SK-N-SH (cell line): Measurements from ENCODE around the gene TRAM2. TPM values are rescaled to one million over a fixed set of nuclear protein-coding genes. Genes with fewer than 3 reads are reported as not detected.

Source experiments
- CTCF ChIA-PET: fragments of 300-600, 350-600 bp; formaldehyde crosslinking; extraction: SDS; loops from one replicate; lab custom pipeline; 2021; lab: Yijun Ruan, JAX
- POLR2A ChIA-PET: fragments of 350-600 bp; sonication (Branson Sonifier 250); formaldehyde crosslinking; extraction: SDS; loops from one replicate; lab custom pipeline; 2020; ENCODE audit warnings: antibody characterized with exemption, inconsistent platforms; lab: Yijun Ruan, JAX
- DNase-seq: peaks from one replicate; pipeline ENCODE4 v3.0.0; 2012
- H2AFZ ChIP-seq: fragments of 200-600 bp; sonication (generic); 2 replicates; pipeline ENCODE4 v1.8.1; 2016; ENCODE audit warnings: antibody characterized with exemption, mild to moderate bottlenecking, low read depth
- H3F3A ChIP-seq: fragments of 200-600 bp; sonication (generic); replicated peaks from 2 replicates; pipeline ENCODE3; 2016; ENCODE audit warnings: antibody characterized with exemption, mild to moderate bottlenecking; ENCODE audit not compliant: insufficient read depth
- H3K27ac ChIP-seq, 2 experiments: fragments of 200-500 bp in 1 of 2; fragments of 200-600 bp in 1 of 2; sonication (Bioruptor generic) in 1 of 2; sonication (generic), shearing (Covaris generic) in 1 of 2; 2 replicates each; pipeline versions ENCODE4 v1.5.1 to v1.6.1; 2014 to 2016; ENCODE audit warnings: low read depth in 2 of 2, inconsistent platforms in 1 of 2, low read length in 1 of 2, mild to moderate bottlenecking in 1 of 2, mixed read lengths in 1 of 2
- H3K27me3 ChIP-seq: fragments of 200-600 bp; sonication (generic), shearing (Covaris generic); 2 replicates; pipeline ENCODE4 v1.6.1; 2016; ENCODE audit warnings: mixed run types; ENCODE audit not compliant: insufficient read depth
- H3K36me3 ChIP-seq, 2 experiments: fragments of 200-500 bp in 1 of 2; fragments of 200-600 bp in 1 of 2; sonication (Bioruptor generic) in 1 of 2; sonication (generic) in 1 of 2; replicated peaks in 1 of 2; 2 replicates each; pipeline versions ENCODE3 to v1.5.1; 2014 to 2016; ENCODE audit warnings: low read length in 1 of 2, mild to moderate bottlenecking in 1 of 2; ENCODE audit not compliant: insufficient read depth in 2 of 2, control insufficient read depth in 1 of 2
- H3K4me1 ChIP-seq, 2 experiments: fragments of 200-500 bp in 1 of 2; fragments of 200-600 bp in 1 of 2; sonication (Bioruptor generic) in 1 of 2; sonication (generic), shearing (Covaris generic) in 1 of 2; 2 replicates each; pipeline versions ENCODE4 v1.5.1 to v1.6.1; 2014 to 2016; ENCODE audit warnings: low read depth in 1 of 2, low read length in 1 of 2, mixed run types in 1 of 2; ENCODE audit not compliant: insufficient read depth in 2 of 2, control insufficient read depth in 1 of 2
- H3K4me2 ChIP-seq: fragments of 200-600 bp; sonication (generic), shearing (Covaris generic); 2 replicates; pipeline ENCODE4 v1.6.1; 2017; ENCODE audit warnings: mixed run types
- H3K4me3 ChIP-seq, 2 experiments: fragments of 200-500 bp in 1 of 2; fragments of 200-600 bp in 1 of 2; sonication (Bioruptor generic) in 1 of 2; sonication (generic), shearing (Covaris generic) in 1 of 2; 2 replicates each; pipeline versions ENCODE4 v1.5.1 to v1.8.1; 2014 to 2016; ENCODE audit warnings: low read depth in 2 of 2, inconsistent platforms in 1 of 2, low read length in 1 of 2, mild to moderate bottlenecking in 1 of 2, mixed read lengths in 1 of 2, moderate library complexity in 1 of 2
- H3K79me2 ChIP-seq: fragments of 200-600 bp; sonication (generic); 2 replicates; pipeline ENCODE4 v1.8.1; 2017; ENCODE audit warnings: mild to moderate bottlenecking; ENCODE audit not compliant: insufficient read depth
- H3K9ac ChIP-seq: fragments of 200-600 bp; sonication (generic); 2 replicates; pipeline ENCODE4 v1.6.1; 2017; ENCODE audit warnings: mixed run types
- H3K9me2 ChIP-seq: fragments of 200-600 bp; sonication (generic); 2 replicates; pipeline ENCODE4 v1.6.1; 2017; ENCODE audit warnings: mixed run types
- H3K9me3 ChIP-seq: fragments of 200-600 bp; sonication (generic); 2 replicates; pipeline ENCODE4 v1.6.1; 2017; ENCODE audit warnings: mixed run types, mild to moderate bottlenecking, moderate library complexity
- H4K20me1 ChIP-seq: fragments of 200-600 bp; sonication (generic); 2 replicates; pipeline ENCODE4 v1.6.1; 2017; ENCODE audit warnings: mild to moderate bottlenecking, mixed run types; ENCODE audit not compliant: insufficient read depth
- CHD2 ChIP-seq: fragments of 150-350 bp; IDR thresholded peaks from 2 replicates; pipeline ENCODE4 v1.6.1; 2018; ENCODE audit warnings: low read length; ENCODE audit not compliant: partially characterized antibody
- ELF1 ChIP-seq: IDR thresholded peaks from 2 replicates; pipeline ENCODE4 v1.4.0; 2012
- EP300 ChIP-seq, 2 experiments: IDR thresholded peaks; 2 replicates each; pipeline versions ENCODE4 v1.4.0 to v1.6.1; 2012; ENCODE audit warnings: borderline replicate concordance in 1 of 2, low read depth in 1 of 2, low read length in 1 of 2
- EZH2phosphoT487 ChIP-seq: fragments of 200-600 bp; sonication (generic); IDR thresholded peaks from 2 replicates; pipeline ENCODE4 v1.6.1; 2017; ENCODE audit warnings: low read depth, mixed run types, mild to moderate bottlenecking, antibody characterized with exemption, moderate library complexity, borderline replicate concordance
- FOSL2 ChIP-seq: IDR thresholded peaks from 2 replicates; pipeline ENCODE4 v1.4.0; 2012; ENCODE audit warnings: low read depth, mild to moderate bottlenecking, moderate library complexity, borderline replicate concordance
- GABPA ChIP-seq: IDR thresholded peaks from 2 replicates; pipeline ENCODE4 v1.4.0; 2012; ENCODE audit warnings: low read depth, mild to moderate bottlenecking
- GATA2 ChIP-seq: sonication (generic); formaldehyde crosslinking; IDR thresholded peaks from 2 replicates; pipeline ENCODE4 v1.5.0; 2020; ENCODE audit warnings: mild to moderate bottlenecking, missing genetic modification reagents
- MAX ChIP-seq: IDR thresholded peaks from 2 replicates; pipeline ENCODE4 v1.4.0; 2012; ENCODE audit warnings: low read depth
- MEF2A ChIP-seq: IDR thresholded peaks from 2 replicates; pipeline ENCODE4 v1.4.0; 2012; ENCODE audit warnings: low read depth, borderline replicate concordance
- MXI1 ChIP-seq: IDR thresholded peaks from 2 replicates; pipeline ENCODE4 v1.6.1; 2012; ENCODE audit warnings: mild to moderate bottlenecking, low read depth, low read length, improper control_type of control experiment
- NFIC ChIP-seq: IDR thresholded peaks from 2 replicates; pipeline ENCODE4 v1.4.0; 2012; ENCODE audit warnings: borderline replicate concordance
- NRF1 ChIP-seq: IDR thresholded peaks from 2 replicates; pipeline ENCODE4 v1.6.1; 2012; ENCODE audit warnings: low read depth, mild to moderate bottlenecking, low read length
- PBX3 ChIP-seq: IDR thresholded peaks from 2 replicates; pipeline ENCODE4; 2012
- POLR2AphosphoS5 ChIP-seq: IDR thresholded peaks from 2 replicates; pipeline ENCODE4 v1.6.1; 2012; ENCODE audit warnings: low read depth, low read length
- RAD21 ChIP-seq: IDR thresholded peaks from 2 replicates; pipeline ENCODE4 v1.6.1; 2012; ENCODE audit warnings: mild to moderate bottlenecking, low read length
- RFX5 ChIP-seq: IDR thresholded peaks from 2 replicates; pipeline ENCODE4 v1.6.1; 2012; ENCODE audit warnings: mild to moderate bottlenecking, improper control_type of control experiment, low read length
- RXRA ChIP-seq: IDR thresholded peaks from 2 replicates; pipeline ENCODE4 v1.4.0; 2012; ENCODE audit warnings: low read depth, mild to moderate bottlenecking, borderline replicate concordance
- TAF1 ChIP-seq: IDR thresholded peaks from 2 replicates; pipeline ENCODE4 v1.6.1; 2012; ENCODE audit warnings: low read depth, mild to moderate bottlenecking, low read length, moderate library complexity, borderline replicate concordance
- TCF12 ChIP-seq: IDR thresholded peaks from 2 replicates; pipeline ENCODE4 v1.4.0; 2012
- YY1 ChIP-seq: IDR thresholded peaks from 2 replicates; pipeline ENCODE4 v1.4.0; 2012; ENCODE audit warnings: low read depth, mild to moderate bottlenecking
- ZBTB33 ChIP-seq: IDR thresholded peaks from 2 replicates; pipeline ENCODE4 v1.4.0; 2012; ENCODE audit warnings: low read depth, borderline replicate concordance
- WGBS: methylation state at CpG from one replicate; pipeline ENCODE4 v1.1.6; 2017; ENCODE audit warnings: low lambda C conversion rate; 5-methylcytosine and 5-hydroxymethylcytosine counted together
- polyA plus RNA-seq, 3 experiments: library from polyadenylated mRNA; depleted of rRNA; stranded (reverse); fragments of >200 nt; gene quantifications; 2 replicates each; pipeline ENCODE4 v1.2.3, GENCODE V29; 2012
- TF ChIP-seq, protein P1 (sequence below): fragments of 150-350 bp; IDR thresholded peaks from 2 replicates; pipeline ENCODE4 v1.6.1; 2017; ENCODE audit warnings: antibody characterized with exemption, low read length, low read depth, borderline replicate concordance

TRAM2 gene
- polyA plus RNA-seq, 1 of the 3 experiments (the other 2 are of a cell fraction) = 26.4 TPM

DNA sequence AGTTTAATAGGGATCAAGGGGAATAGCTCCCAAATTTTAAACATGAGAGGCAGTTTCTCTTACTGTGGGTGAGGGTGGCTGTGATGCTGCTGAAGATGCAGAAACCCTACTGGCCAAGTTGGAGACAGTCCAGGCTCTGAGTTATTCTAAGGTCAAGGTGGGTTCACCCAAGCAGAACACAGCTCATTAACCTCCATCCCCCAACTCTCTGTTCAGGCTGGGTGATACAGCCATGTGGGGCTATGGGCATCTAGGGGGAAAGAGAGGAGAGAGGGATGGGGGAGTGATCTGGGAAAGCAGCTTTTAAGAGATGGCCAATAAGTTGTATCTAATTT, 18.9 kb upstream of the TRAM2 start:
- peak overlapping the region; percentile 37; the same call in 1 of the 2 replicates for H3K9ac ChIP-seq
- POLR2A ChIA-PET = interaction anchor here (1.0 to 2.4 kb wide), 4 partner anchors 10 to 175 kb away, joined by 3 to 8 read pairs (median 5); partner anchors contain the start of genes EFHC1 and TRAM2
- H2AFZ ChIP-seq = peak overlapping the region; percentile 89; the same call in 1 of the 2 replicates
- H3K4me3 ChIP-seq = peak overlapping the region in 1 of 2 experiments; percentile 54; a peak in 1 of 4 replicates
- H3K36me3 ChIP-seq = no peaks in the 10 kb centered on the region
- peak overlapping the region; percentile 85 for H3K4me2 ChIP-seq
- H3K9me3 ChIP-seq = no peaks in the 10 kb centered on the region
- TF ChIP-seq RAD21 = no peak; the same call in 1 of the 2 replicates
- TF ChIP-seq PBX3 = no peak
- TF ChIP-seq EP300 (IDR thresholded peaks at IDR 0.05; ENCODE audit: borderline replicate concordance in 1 of 2, low read depth in 1 of 2, low read length in 1 of 2) = peak in 1 of 2 experiments; percentile 20; a peak in 1 of 4 replicates
- no peak for TF ChIP-seq GABPA
- peak; percentile 24; the same call in 1 of the 2 replicates for TF ChIP-seq RXRA
- TF ChIP-seq YY1 = no peak
- TF ChIP-seq ZBTB33 = no peak
- TF ChIP-seq NFIC = peak; percentile 19; the same call in 1 of the 2 replicates
- peak; percentile 9 for TF ChIP-seq CHD2
- no peak for TF ChIP-seq MEF2A
- TF ChIP-seq FOSL2 = no peak
- H3K9me2 ChIP-seq = no peaks in the 10 kb centered on the region
- no peaks in the 10 kb centered on the region for H3K79me2 ChIP-seq
- no peaks in the 10 kb centered on the region for H4K20me1 ChIP-seq
- CTCF ChIA-PET = interaction anchor here (0.9 to 7.5 kb wide), 11 partner anchors 10 to 196 kb away, joined by 3 to 86 read pairs (median 6); partner anchors contain the start of genes EFHC1 and TRAM2
- peaks cover 43 to 63% of the 10 kb centered on the region in 2 experiments for H3K4me1 ChIP-seq
- H3K27me3 ChIP-seq = no peaks in the 10 kb centered on the region
- peak overlapping the region; percentile 86 to 97 for H3K27ac ChIP-seq
- DNase-seq = no peak
- peaks cover 37% of the 10 kb centered on the region for H3F3A ChIP-seq

DNA sequence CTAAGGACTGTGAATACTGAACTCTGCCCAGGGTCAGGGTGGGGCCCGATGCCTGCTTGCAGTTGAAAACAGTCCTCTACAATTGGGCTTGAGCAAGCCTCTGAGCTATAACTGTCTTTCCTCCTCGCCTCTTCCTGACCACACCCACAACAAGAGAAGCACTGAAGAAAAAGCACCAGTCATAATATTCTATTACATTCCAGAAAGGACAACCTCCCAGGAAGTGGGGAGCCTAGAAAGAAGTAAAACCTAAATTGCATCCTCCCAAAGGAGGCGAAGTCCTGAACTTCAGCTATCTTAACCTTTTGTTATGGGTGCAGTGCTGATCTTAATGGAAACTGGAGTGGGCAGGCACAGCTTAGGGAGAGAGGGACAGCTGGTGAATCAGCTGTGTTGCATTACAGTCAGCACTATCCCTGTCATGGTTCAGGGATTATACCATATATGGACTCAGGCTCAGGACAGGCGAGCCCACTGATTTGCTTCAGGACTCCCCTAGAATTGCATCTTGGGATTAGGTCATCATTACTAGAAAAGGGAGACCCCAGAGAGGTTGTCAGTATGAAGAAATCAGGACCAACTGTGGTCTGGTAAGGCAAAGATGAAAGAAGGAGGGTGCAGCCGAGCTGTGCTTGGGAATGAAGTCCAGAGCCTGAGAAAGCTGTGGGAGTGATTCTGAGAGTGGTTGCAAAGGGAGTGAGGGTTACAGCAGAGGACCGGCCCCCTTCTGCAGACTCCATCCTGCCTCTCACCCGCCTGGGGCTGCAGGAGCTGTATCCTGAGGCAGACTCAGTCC, 18.3 kb upstream of the TRAM2 start:
- DNase-seq = peak; percentile 54
- H3K9me3 ChIP-seq = no peaks in the 10 kb centered on the region
- peak overlapping the region; percentile 86 to 97 for H3K27ac ChIP-seq
- CTCF ChIA-PET = interaction anchor here (0.7 to 7.5 kb wide), 12 partner anchors 9 to 195 kb away, joined by 3 to 86 read pairs (median 6); partner anchors contain the start of genes EFHC1 and TRAM2
- H3K9ac ChIP-seq = peak overlapping the region; percentile 37
- no peaks in the 10 kb centered on the region for H3K79me2 ChIP-seq
- H3K9me2 ChIP-seq = no peaks in the 10 kb centered on the region
- H3K4me3 ChIP-seq = peak overlapping the region in 1 of 2 experiments; percentile 54; a peak in 2 of 4 replicates
- peak overlapping the region; percentile 89 for H2AFZ ChIP-seq
- WGBS = 18% methylated on average over 7 of the region's 7 CpGs
- H3K4me1 ChIP-seq = peaks cover 48 to 69% of the 10 kb centered on the region in 2 experiments
- H4K20me1 ChIP-seq = no peaks in the 10 kb centered on the region
- no peaks in the 10 kb centered on the region for H3K27me3 ChIP-seq
- H3K4me2 ChIP-seq = peak overlapping the region; percentile 85
- peaks cover 37% of the 10 kb centered on the region for H3F3A ChIP-seq
- no peaks in the 10 kb centered on the region for H3K36me3 ChIP-seq
- POLR2A ChIA-PET = interaction anchor here (1.0 to 2.4 kb wide), 4 partner anchors 10 to 175 kb away, joined by 3 to 8 read pairs (median 5); partner anchors contain the start of genes EFHC1 and TRAM2
- TF ChIP-seq, protein P1, sequence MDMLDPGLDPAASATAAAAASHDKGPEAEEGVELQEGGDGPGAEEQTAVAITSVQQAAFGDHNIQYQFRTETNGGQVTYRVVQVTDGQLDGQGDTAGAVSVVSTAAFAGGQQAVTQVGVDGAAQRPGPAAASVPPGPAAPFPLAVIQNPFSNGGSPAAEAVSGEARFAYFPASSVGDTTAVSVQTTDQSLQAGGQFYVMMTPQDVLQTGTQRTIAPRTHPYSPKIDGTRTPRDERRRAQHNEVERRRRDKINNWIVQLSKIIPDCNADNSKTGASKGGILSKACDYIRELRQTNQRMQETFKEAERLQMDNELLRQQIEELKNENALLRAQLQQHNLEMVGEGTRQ = no peak
- no peak for TF ChIP-seq NRF1
- no peak for TF ChIP-seq POLR2AphosphoS5
- peak; percentile 69 for TF ChIP-seq TCF12
- peak; percentile 69; the same call in 1 of the 2 replicates for TF ChIP-seq MXI1
- TF ChIP-seq EZH2phosphoT487 = no peak
- peak; percentile 59 for TF ChIP-seq CHD2
- TF ChIP-seq MAX = 0 out of 2 replicates have a peak, but pooled peaks have one; percentile 35
- no peak for TF ChIP-seq GATA2
- peak; percentile 68 for TF ChIP-seq PBX3
- TF ChIP-seq NFIC = no peak
- TF ChIP-seq ELF1 = no peak
- TF ChIP-seq TAF1 = no peak
- no peak for TF ChIP-seq RFX5
